Muscle of leg (tissue), 11 donors: Measurements from ENCODE around the gene CNTN5. TPM values are rescaled to one million over a fixed set of nuclear protein-coding genes. Genes with fewer than 3 reads are reported as not detected.

ENCODE experiments used
- DNase-seq: peaks from one replicate; pipeline ENCODE4 v3.0.0; 2013
- H3K27ac ChIP-seq: one replicate; pipeline ENCODE4 v1.5.1; 2013; ENCODE audit warnings: mild to moderate bottlenecking, low read length, control low read depth
- H3K27me3 ChIP-seq: one replicate; pipeline ENCODE4 v1.6.1; 2013; ENCODE audit warnings: low read length; ENCODE audit not compliant: control insufficient read depth, insufficient read depth
- H3K36me3 ChIP-seq: one replicate; pipeline ENCODE4 v1.6.1; 2013; ENCODE audit warnings: low read length; ENCODE audit not compliant: control insufficient read depth, insufficient read depth
- H3K4me1 ChIP-seq: one replicate; pipeline ENCODE4 v1.6.1; 2013; ENCODE audit warnings: low read length; ENCODE audit not compliant: control insufficient read depth, insufficient read depth
- H3K4me3 ChIP-seq: one replicate; pipeline ENCODE4 v1.5.1; 2013; ENCODE audit warnings: low read length, control low read depth
- H3K9me3 ChIP-seq: replicated peaks from 2 replicates; pipeline ENCODE4 v1.6.1; 2013; ENCODE audit warnings: low read depth, low read length; ENCODE audit not compliant: control insufficient read depth
- WGBS: methylation state at CpG from one replicate; pipeline ENCODE4 v1.1.5; 2013; ENCODE audit warnings: missing lambda C conversion rate; ENCODE audit not compliant: insufficient coverage; 5-methylcytosine and 5-hydroxymethylcytosine counted together
- polyA plus RNA-seq, 8 donors: library from polyadenylated mRNA; unstranded; fragments of 120-200 nt; gene quantifications; one replicate each; pipeline versions ENCODE4 v1.2.1 to v1.2.3, GENCODE V29; 2013; ENCODE audit warnings: inconsistent platforms in 1 of 8, low replicate concordance in 1 of 8; ENCODE audit not compliant: insufficient read length in 8 of 8, insufficient read depth in 1 of 8
- total RNA-seq: library from RNA; stranded (reverse); fragments of 120-200 nt; gene quantifications from one replicate; pipeline ENCODE4 v1.2.4, GENCODE V29; 2013

The CNTN5 gene
- total and polyA plus RNA-seq, 9 donors, result 3.2 to 9.9 (median 5.7) TPM

DNA sequence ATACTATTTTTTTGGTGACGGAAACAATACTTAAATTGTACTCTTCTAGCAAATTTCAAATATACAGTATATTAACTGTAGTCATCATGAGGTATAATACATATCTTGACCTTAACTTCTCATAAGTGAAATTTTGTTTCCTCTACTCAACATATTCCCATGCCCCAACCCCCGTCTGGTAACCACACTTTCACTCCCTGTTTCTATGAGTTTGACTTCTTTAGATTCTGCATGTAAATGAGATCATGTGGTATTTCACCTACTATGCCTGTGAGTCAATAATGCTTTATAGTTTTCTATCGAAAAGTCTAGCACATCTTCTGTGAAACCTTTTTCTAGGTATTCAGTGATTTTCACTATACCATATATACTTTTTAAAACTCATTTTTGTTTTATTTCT is 663.2 kb downstream of the CNTN5 start:
- Histone ChIP-seq H3K4me3 (no peak overlapping the region), H3K27ac (no peak overlapping the region), H3K9me3 (no peaks in the 10 kb centered on the region), H3K4me1 (no peaks in the 10 kb centered on the region), H3K36me3 (no peaks in the 10 kb centered on the region), H3K27me3 (no peaks in the 10 kb centered on the region)
- WGBS, result no CpG with 5 or more reads among the region's 3 CpGs
- no peak for DNase-seq

DNA sequence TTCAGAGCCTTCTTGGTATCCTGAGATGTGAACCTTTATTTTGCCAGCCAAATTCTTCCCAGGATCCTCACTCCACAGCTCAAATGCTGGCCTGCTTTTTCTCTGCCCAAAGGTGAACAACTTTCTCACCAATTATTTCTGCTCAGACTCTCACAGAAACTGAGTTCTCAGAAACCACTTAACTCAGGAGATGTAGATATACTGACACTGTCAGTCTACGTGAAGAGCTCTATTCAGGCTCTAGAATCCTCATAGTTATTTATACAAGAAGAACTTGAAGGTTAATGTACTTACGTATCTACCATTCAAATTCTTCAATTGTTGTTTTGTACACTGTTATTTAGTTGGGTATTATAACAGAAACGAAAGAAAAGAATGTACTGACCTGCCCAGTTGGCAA is 666.1 kb downstream of the CNTN5 start:
- Histone ChIP-seq H3K9me3 (no peaks in the 10 kb centered on the region), H3K4me1 (no peaks in the 10 kb centered on the region), H3K4me3 (no peak overlapping the region), H3K27ac (no peak overlapping the region), H3K36me3 (no peaks in the 10 kb centered on the region), H3K27me3 (no peaks in the 10 kb centered on the region)
- WGBS, result no CpG with 5 or more reads among the region's 3 CpGs
- DNase-seq, result no peak

DNA sequence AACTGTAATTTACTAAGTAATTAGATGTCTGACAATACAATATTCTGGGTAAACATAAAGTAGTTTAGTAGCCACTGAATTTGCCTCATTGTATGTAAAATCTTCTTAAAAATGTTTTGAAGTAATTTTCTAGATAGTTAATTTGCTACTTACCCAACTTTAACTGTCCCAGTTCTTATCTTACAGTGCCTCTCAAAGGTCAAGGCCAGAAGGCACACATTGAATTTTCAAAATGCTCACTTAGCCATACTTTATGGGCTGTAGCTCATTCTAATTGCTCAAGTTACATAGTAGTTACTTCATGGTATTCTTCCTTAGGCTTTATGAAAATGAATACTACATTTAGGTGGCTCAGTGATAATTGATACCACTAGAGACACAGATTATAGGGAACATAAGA is 666.6 kb downstream of the CNTN5 start:
- no peak for DNase-seq
- H3K4me3 ChIP-seq, result no peak overlapping the region
- H3K9me3 ChIP-seq, result no peaks in the 10 kb centered on the region
- no peaks in the 10 kb centered on the region for H3K27me3 ChIP-seq
- no peak overlapping the region for H3K27ac ChIP-seq
- H3K4me1 ChIP-seq, result no peaks in the 10 kb centered on the region
- no peaks in the 10 kb centered on the region for H3K36me3 ChIP-seq

DNA sequence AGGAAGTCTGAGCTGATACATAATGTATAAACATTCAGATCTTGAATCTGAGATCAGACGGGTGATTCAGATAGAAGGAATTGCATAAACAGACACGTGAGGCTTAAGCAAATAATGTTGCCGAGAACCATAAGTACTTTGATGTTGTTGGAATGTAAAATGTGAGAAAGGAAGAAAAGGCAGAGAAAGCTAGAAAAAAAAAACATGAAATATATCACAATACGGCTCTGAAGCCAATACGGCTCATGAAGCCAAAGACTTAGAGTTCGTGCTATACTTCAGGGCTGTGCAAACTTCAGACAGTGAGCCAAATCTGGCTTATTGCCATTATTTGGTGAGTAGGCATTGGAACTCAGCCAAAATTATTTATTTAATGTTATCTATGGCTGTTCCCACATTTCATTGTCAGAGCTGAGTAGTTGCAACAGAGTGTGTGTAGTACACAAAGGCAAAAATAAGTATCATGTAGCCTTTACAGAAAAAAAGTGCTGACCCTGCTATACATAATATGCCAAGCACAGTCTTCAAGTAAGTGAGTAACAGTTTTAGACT is 673.3 kb downstream of the CNTN5 start:
- Histone ChIP-seq H3K4me1 (no peaks in the 10 kb centered on the region), H3K4me3 (no peak overlapping the region), H3K36me3 (no peaks in the 10 kb centered on the region), H3K9me3 (no peaks in the 10 kb centered on the region), H3K27me3 (no peaks in the 10 kb centered on the region), H3K27ac (no peak overlapping the region)
- DNase-seq, result no peak
- 80% methylated on average over 1 of the region's 6 CpGs for WGBS

DNA sequence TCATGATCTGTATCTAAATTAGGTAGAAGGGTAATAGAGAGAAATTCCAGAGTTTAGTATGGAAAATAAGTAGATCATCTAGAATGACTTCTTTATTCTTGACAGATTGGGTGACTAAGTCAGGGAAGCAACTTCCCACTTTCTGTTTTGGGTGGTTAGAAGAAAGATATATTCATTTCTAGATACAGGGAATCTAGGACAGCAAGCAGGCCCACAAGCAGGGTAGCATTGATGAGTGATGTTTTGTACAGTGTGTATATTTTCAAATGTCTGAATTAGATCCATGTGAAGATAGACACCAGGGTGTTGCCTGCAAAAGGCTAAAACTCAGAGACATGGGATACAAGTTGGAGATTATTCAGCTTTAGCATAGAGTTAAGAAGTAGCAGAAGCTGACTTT is 674.4 kb downstream of the CNTN5 start:
- Histone ChIP-seq H3K4me1 (no peaks in the 10 kb centered on the region), H3K27ac (no peak overlapping the region), H3K36me3 (no peaks in the 10 kb centered on the region), H3K9me3 (no peaks in the 10 kb centered on the region), H3K27me3 (no peaks in the 10 kb centered on the region), H3K4me3 (no peak overlapping the region)
- DNase-seq, result no peak

DNA sequence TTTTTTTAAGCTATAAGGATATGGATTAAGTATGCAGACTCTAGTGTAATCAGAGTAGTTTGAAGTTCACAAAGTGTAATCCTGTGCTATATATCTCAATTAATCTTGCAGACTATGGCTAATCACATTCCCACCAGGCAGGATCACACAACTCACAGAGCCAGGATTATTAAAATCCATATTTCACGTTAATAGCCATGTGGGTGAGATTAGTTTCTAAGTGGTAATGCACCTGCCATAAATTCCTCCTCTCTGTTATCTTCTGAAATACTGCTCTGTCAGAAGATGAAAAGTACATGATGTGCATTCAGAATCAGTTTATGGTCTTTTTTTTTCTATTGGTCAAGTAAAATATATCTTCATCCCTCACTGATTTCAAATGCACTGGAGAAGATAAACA is 686.1 kb downstream of the CNTN5 start:
- no peak overlapping the region for H3K4me3 ChIP-seq
- H3K36me3 ChIP-seq, result no peaks in the 10 kb centered on the region
- no peaks in the 10 kb centered on the region for H3K27me3 ChIP-seq
- no peaks in the 10 kb centered on the region for H3K9me3 ChIP-seq
- DNase-seq, result no peak
- H3K27ac ChIP-seq, result no peak overlapping the region
- no CpG with 5 or more reads among the region's 1 CpG for WGBS
- no peaks in the 10 kb centered on the region for H3K4me1 ChIP-seq

DNA sequence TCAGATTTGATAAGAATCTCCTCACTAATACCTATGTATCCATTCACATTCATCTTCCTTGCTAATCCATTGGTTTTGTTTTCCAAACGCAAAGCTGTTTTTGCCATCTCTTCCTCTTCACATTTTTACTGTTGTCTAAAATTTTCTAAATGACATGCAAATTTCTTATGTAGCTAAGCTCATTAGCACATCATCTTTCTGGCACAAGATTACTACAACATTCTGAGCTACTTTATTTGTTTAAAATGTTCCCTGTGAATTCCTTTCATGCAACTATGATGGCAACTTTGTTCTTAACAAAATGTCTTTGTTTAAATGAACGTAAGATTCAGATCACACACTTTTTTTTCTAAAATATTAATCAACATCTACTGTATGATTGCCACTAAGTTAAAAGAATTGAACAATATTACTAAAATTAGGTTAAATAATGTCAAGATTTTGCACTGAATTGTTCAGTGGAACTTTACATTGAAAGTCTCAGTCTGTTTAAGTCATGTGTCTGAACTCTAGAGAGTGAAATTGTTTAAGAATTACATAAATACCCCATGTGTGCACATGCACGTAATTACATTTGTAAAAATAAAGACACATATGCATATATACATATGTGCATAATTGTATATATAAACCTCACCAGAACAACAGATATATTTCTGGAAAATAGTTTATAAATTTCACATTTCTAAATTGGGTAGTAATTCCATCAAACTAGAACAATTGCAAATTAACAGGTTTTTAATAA is 688.4 kb downstream of the CNTN5 start:
- DNase-seq, result no peak
- Histone ChIP-seq H3K27me3 (no peaks in the 10 kb centered on the region), H3K9me3 (no peaks in the 10 kb centered on the region), H3K4me3 (no peak overlapping the region), H3K27ac (no peak overlapping the region), H3K36me3 (no peaks in the 10 kb centered on the region), H3K4me1 (no peaks in the 10 kb centered on the region)
- no CpG with 5 or more reads among the region's 3 CpGs for WGBS

DNA sequence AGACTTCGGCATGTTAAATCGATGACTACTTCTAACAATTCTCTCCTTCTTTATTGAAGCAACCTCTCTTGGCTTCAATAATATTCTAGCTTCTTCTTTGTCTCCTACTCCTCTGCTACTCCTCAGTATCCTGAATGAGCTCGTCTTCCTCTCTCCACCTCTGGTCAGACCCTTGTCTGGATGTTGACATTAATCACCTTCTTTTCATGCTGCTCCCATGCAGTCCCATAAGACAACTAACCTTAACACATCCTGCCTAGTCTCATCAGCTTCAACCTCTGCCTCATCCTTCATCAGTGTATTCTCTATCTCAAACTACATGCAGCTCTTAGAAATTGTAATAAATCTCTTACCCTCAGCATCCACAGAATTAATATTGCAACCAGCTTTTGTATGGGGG is 695.6 kb downstream of the CNTN5 start:
- Histone ChIP-seq H3K27ac (no peak overlapping the region), H3K4me1 (no peaks in the 10 kb centered on the region), H3K9me3 (no peaks in the 10 kb centered on the region), H3K4me3 (no peak overlapping the region), H3K36me3 (no peaks in the 10 kb centered on the region), H3K27me3 (no peaks in the 10 kb centered on the region)
- WGBS, result 55% methylated on average over 3 of the region's 3 CpGs
- DNase-seq, result no peak

DNA sequence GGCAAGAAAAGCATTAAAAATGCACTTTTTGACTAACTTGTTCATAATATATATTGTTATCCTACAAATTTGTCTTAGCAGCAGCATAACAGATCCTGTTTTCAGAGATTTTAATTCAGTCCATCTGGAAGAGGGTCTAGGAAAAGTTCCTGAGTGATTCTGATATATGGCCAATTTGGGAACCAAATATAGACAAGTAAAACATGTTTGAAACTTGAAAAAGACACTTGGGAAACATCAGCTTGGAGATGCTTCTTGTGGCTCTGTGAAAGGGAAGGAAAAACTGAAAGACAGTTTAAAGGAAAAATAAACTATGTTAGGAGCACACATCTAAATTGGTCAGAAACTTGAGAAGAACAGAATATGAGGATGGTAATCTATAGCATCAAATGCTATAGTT is 697.5 kb downstream of the CNTN5 start:
- Histone ChIP-seq H3K36me3 (no peaks in the 10 kb centered on the region), H3K4me3 (no peak overlapping the region), H3K27ac (no peak overlapping the region), H3K4me1 (no peaks in the 10 kb centered on the region), H3K9me3 (no peaks in the 10 kb centered on the region), H3K27me3 (no peaks in the 10 kb centered on the region)
- peak; percentile 76 for DNase-seq

DNA sequence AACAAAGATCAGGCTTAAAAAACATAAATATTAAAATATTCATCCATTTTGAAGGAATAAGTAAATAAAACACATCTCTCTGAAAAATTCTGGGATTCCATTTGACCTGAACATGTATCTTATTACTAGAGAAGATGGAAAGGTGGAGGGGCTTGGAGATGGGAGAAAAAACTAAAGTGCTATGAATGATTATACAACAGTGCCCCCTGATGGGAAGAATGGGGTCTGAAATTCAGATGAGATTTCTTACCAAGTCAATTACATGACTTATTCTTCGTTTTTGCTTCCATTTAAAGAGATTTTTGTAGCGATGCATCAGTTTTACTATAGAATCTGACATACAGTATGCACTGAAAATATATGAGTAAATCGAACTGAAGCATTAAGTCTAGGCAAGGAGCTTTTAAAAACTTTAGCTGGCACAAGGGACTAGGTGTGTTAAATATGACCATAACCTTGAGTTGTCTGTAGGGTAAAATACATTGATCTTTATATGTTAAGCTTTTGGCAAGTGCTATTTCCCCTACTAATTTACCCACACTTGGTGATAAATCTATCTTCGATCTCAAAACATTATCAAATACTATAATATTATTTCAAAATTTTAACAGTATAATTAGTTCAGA is 718.8 kb downstream of the CNTN5 start:
- H3K27ac ChIP-seq, result no peak overlapping the region
- no peaks in the 10 kb centered on the region for H3K27me3 ChIP-seq
- no peaks in the 10 kb centered on the region for H3K9me3 ChIP-seq
- no peaks in the 10 kb centered on the region for H3K4me1 ChIP-seq
- H3K4me3 ChIP-seq, result no peak overlapping the region
- WGBS, result no CpG with 5 or more reads among the region's 4 CpGs
- DNase-seq, result peak; percentile 53
- H3K36me3 ChIP-seq, result no peaks in the 10 kb centered on the region
